ENCODE data around the gene SHISA2.

SHISA2 gene

GRCh38 chr13:26047040-26047439, 4.8 kb downstream of the SHISA2 start:
- DNase-seq: no peak

- DNase-seq: no peak
Observed at GRCh38 chr13:26046639-26047038, 5.2 kb downstream of the SHISA2 start.

GRCh38 chr13:26045142-26045541, 6.7 kb downstream of the SHISA2 start:
- DNase-seq: no peak

- DNase-seq: no peak
Observed at GRCh38 chr13:26042785-26043184, 9.0 kb downstream of the SHISA2 start.

- DNase-seq: no peak
Observed at GRCh38 chr13:26041444-26041843, 10.4 kb downstream of the SHISA2 start.

- DNase-seq: no peak
Observed at GRCh38 chr13:26038931-26039475, 12.8 kb downstream of the SHISA2 start.

GRCh38 chr13:26037302-26037701, 14.5 kb downstream of the SHISA2 start:
- no peak for DNase-seq

- no peak for DNase-seq
Observed at GRCh38 chr13:26036383-26036782, 15.4 kb downstream of the SHISA2 start.

GRCh38 chr13:26034018-26034417, 17.8 kb downstream of the SHISA2 start:
- no peak for DNase-seq

- no peak for DNase-seq
Observed at GRCh38 chr13:26030331-26030730, 21.5 kb downstream of the SHISA2 start.

GRCh38 chr13:26029581-26030136, 22.2 kb downstream of the SHISA2 start:
- no peak for DNase-seq

- DNase-seq: no peak
Observed at GRCh38 chr13:26026211-26026610, 25.6 kb downstream of the SHISA2 start.

GRCh38 chr13:26025771-26026170, 26.0 kb downstream of the SHISA2 start:
- no peak for DNase-seq

- no peak for DNase-seq
Observed at GRCh38 chr13:26025196-26025595, 26.6 kb downstream of the SHISA2 start.

GRCh38 chr13:26024558-26024957, 27.3 kb downstream of the SHISA2 start:
- DNase-seq: no peak

- DNase-seq: peak; percentile 63
Observed at GRCh38 chr13:26022538-26023292, 29.1 kb downstream of the SHISA2 start.

GRCh38 chr13:26021956-26022355, 29.9 kb downstream of the SHISA2 start:
- no peak for DNase-seq

- DNase-seq: no peak
Observed at GRCh38 chr13:26021516-26021915, 30.3 kb downstream of the SHISA2 start.

- DNase-seq: no peak
Observed at GRCh38 chr13:26020891-26021290, 30.9 kb downstream of the SHISA2 start.

- no peak for DNase-seq
Observed at GRCh38 chr13:26019881-26020870, 31.6 kb downstream of the SHISA2 start.

GRCh38 chr13:26019251-26019650, 32.6 kb downstream of the SHISA2 start:
- DNase-seq: no peak

GRCh38 chr13:26017932-26018665, 33.7 kb downstream of the SHISA2 start:
- DNase-seq: no peak

Measured in NCI-H2107 (cell line).